ENCODE data around the gene LYZL4.

Gene LYZL4

DNA sequence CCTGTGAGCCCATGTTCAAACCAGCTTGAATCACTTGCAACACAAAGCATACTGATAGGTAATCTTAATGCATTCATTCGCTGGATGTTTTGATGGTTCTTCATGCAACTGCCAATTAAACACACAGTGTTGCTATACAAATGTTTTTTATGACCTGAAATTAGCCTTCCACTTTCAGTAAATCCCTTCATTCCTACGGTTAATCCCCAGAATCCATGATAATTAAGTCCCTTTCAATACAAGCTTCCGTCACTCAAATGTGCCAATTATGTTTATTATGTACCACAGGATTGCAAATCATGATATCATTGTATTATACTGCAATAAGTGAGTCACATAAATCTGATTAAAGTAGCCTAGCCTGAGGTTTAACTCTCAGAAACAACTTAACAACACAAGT is 14.5 kb upstream of the LYZL4 start:
- Histone ChIP-seq H2AFZ (no peak overlapping the region), H3K4me1 (no peaks in the 10 kb centered on the region), H3K27me3 (ENCODE audit: control insufficient read depth, insufficient read depth, low read length) (no peaks in the 10 kb centered on the region), H3K27ac (no peak overlapping the region), H3K9me3 (ENCODE audit: control insufficient read depth, low read length) (no peaks in the 10 kb centered on the region), H3K4me2 (ENCODE audit: low read length) (no peak overlapping the region), H3K36me3 (ENCODE audit: control insufficient read depth, insufficient read depth, low read length) (no peaks in the 10 kb centered on the region), H3K79me2 (no peaks in the 10 kb centered on the region), H3K4me3 (ENCODE audit: low read depth, low read length) (no peak overlapping the region), H3K9ac (no peak overlapping the region)
- TF ChIP-seq, protein P1, sequence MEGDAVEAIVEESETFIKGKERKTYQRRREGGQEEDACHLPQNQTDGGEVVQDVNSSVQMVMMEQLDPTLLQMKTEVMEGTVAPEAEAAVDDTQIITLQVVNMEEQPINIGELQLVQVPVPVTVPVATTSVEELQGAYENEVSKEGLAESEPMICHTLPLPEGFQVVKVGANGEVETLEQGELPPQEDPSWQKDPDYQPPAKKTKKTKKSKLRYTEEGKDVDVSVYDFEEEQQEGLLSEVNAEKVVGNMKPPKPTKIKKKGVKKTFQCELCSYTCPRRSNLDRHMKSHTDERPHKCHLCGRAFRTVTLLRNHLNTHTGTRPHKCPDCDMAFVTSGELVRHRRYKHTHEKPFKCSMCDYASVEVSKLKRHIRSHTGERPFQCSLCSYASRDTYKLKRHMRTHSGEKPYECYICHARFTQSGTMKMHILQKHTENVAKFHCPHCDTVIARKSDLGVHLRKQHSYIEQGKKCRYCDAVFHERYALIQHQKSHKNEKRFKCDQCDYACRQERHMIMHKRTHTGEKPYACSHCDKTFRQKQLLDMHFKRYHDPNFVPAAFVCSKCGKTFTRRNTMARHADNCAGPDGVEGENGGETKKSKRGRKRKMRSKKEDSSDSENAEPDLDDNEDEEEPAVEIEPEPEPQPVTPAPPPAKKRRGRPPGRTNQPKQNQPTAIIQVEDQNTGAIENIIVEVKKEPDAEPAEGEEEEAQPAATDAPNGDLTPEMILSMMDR (IDR thresholded peaks at IDR 0.05): no peak

DNA sequence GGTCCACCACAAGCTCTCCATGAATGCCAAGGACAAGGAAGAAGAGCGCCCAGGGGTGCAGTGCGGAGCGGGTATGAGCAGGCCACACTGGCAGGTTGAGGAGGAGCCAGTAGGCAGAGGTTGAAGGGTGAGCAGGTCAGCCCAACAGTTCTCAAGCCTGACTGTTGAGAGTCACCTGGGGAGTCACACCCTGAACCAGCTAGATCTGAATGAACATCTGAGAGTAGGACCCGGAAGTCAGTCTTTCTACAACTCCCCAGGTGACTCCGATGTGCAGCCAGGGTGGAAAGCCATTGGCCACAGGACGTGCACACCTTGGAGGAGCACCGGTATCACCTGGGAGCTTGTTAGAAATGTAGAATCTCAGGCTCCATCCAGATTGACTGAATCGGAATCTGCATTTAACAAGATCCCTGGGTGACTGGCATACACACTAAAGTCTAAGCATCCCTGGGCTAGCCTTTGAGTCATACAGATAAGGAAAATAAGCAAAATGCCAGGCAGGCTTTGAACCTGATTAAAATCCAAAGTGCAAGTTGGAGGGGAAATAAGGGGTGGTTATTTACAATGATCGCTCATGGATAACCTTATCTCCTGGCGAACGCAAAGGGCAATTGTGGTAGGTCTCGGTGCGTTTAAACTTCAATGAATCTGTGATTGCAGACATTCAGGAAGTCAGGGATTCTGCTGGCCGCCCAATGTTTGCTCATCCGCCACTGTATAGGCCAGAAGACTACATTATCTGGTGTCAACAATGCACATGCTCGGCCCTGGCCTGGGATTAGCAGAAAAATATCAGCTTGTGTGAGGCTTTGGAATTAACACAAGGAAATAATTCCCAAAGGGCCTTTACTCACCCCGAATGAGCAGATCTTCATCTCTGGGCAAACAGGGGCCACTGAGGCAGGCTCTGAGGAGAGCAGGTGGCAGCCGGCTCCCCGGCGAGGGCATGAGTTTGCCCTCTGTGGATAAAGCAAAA is 11.7 kb upstream of the LYZL4 start:
- Histone ChIP-seq H3K4me3 (ENCODE audit: low read depth, low read length) (no peak overlapping the region), H3K9ac (no peak overlapping the region), H3K9me3 (ENCODE audit: control insufficient read depth, low read length) (no peaks in the 10 kb centered on the region), H3K4me2 (ENCODE audit: low read length) (no peak overlapping the region), H3K36me3 (ENCODE audit: control insufficient read depth, insufficient read depth, low read length) (no peaks in the 10 kb centered on the region), H3K27me3 (ENCODE audit: control insufficient read depth, insufficient read depth, low read length) (no peaks in the 10 kb centered on the region), H3K4me1 (no peaks in the 10 kb centered on the region), H3K27ac (no peak overlapping the region), H3K79me2 (no peaks in the 10 kb centered on the region), H2AFZ (no peak overlapping the region)
- TF ChIP-seq, protein P1 (IDR thresholded peaks at IDR 0.05): no peak

DNA sequence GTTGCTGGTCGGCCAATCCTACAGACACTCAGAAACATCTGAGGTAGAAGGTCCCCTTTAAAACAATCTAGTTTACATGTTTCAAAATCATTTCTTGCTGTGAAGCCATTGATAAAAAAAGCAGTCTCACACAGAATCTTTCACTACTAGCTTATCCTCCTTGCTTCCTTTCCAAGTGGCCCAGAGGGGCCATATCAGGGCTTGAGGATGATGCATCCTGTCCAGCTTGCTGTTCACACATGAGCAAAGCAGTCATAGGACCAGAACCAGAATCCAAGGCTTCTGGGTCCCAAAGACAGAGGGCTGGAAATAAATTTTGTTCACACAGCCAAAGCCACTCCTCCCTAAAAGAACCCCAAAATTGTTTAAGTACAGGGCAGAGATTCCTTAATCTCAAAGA is 9.2 kb upstream of the LYZL4 start:
- Histone ChIP-seq H2AFZ (no peak overlapping the region), H3K4me2 (ENCODE audit: low read length) (no peak overlapping the region), H3K9ac (no peak overlapping the region), H3K27me3 (ENCODE audit: control insufficient read depth, insufficient read depth, low read length) (no peaks in the 10 kb centered on the region), H3K36me3 (ENCODE audit: control insufficient read depth, insufficient read depth, low read length) (no peaks in the 10 kb centered on the region), H3K4me1 (no peaks in the 10 kb centered on the region), H3K4me3 (ENCODE audit: low read depth, low read length) (no peak overlapping the region), H3K27ac (no peak overlapping the region), H3K9me3 (ENCODE audit: control insufficient read depth, low read length) (no peaks in the 10 kb centered on the region), H3K79me2 (no peaks in the 10 kb centered on the region)
- TF ChIP-seq, protein P1 (IDR thresholded peaks at IDR 0.05): no peak

DNA sequence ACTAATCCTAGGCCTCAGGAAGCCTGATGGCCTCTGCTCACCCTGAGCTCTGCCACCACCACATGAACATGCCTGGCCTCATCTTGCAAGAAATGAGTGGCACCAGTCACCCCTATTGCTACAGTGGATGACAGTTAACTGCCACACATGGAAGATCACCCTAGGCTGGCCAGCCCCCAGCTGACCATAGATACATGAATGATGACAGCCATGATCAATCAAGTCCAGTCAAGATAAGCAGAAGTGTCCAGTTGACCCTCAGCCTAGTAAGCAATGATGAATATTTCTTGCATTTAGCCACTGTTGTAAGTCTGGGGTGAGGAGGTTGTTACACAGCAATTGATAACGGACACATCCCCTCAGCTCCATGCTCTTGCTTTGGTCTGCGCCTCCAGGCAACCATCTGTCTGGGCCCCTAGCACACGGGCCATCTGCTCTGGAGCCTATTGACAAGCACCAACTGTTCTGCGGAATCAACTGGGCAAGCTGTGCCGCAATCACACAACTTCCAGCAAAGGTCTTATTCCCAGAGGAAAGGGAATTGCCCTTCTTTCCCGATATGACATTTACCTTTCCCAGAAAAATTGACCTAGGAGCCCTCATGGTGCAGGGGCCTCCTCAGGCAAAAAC is 2.2 kb upstream of the LYZL4 start:
- Histone ChIP-seq H3K4me1 (no peaks in the 10 kb centered on the region), H3K9ac (no peak overlapping the region), H2AFZ (no peak overlapping the region), H3K79me2 (no peaks in the 10 kb centered on the region), H3K27me3 (ENCODE audit: control insufficient read depth, insufficient read depth, low read length) (no peaks in the 10 kb centered on the region), H3K36me3 (ENCODE audit: control insufficient read depth, insufficient read depth, low read length) (no peaks in the 10 kb centered on the region), H3K4me2 (ENCODE audit: low read length) (no peak overlapping the region), H3K27ac (no peak overlapping the region), H3K9me3 (ENCODE audit: control insufficient read depth, low read length) (no peaks in the 10 kb centered on the region), H3K4me3 (ENCODE audit: low read depth, low read length) (no peak overlapping the region)
- TF ChIP-seq, protein P1 (IDR thresholded peaks at IDR 0.05): no peak
